K562 (cell line): ENCODE results near the gene SCT. TPM values are rescaled to one million over a fixed set of nuclear protein-coding genes. Genes with fewer than 3 reads are reported as not detected.

Experiments used
- ARID1B ChIP-seq: fragments of 450-650 bp; IDR thresholded peaks from 2 replicates; pipeline ENCODE4 v1.6.1; 2016; ENCODE audit warnings: antibody characterized with exemption, mild to moderate bottlenecking, inconsistent platforms
- ATF3 ChIP-seq, 2 experiments: fragments of 450-650 bp in 1 of 2; sonication (generic) in 1 of 2; formaldehyde crosslinking in 1 of 2; IDR thresholded peaks in 1 of 2; conservative IDR thresholded peaks in 1 of 2; 2 replicates each; pipeline versions ENCODE4 v1.6.1 to v1.8.1; 2016 to 2023; ENCODE audit warnings: mild to moderate bottlenecking in 2 of 2, moderate library complexity in 2 of 2, inconsistent platforms in 1 of 2, missing genetic modification reagents in 1 of 2
- BDP1 ChIP-seq: IDR thresholded peaks from 3 replicates; pipeline ENCODE4 v1.6.1; 2011; ENCODE audit not compliant: insufficient read length, insufficient read depth
- CREM ChIP-seq: IDR thresholded peaks from 2 replicates; pipeline ENCODE4 v1.6.1; 2014; ENCODE audit warnings: antibody characterized with exemption, low read depth
- DPF2 ChIP-seq: fragments of 450-650 bp; IDR thresholded peaks from 2 replicates; pipeline ENCODE4 v1.6.1; 2016
- ELK1 ChIP-seq: sonication (generic); formaldehyde crosslinking; IDR thresholded peaks from 2 replicates; pipeline ENCODE4 v1.8.1; 2022; ENCODE audit warnings: missing genetic modification reagents
- EP400 ChIP-seq: fragments of 450-650 bp; IDR thresholded peaks from 2 replicates; pipeline ENCODE4 v1.6.1; 2017; ENCODE audit warnings: antibody characterized with exemption, mild to moderate bottlenecking, moderate library complexity
- ETS1 ChIP-seq: conservative IDR thresholded peaks from 2 replicates; pipeline ENCODE4 v1.6.1; 2011; ENCODE audit warnings: low read depth, mild to moderate bottlenecking, low read length; ENCODE audit not compliant: control insufficient read depth
- HDGF ChIP-seq: fragments of 450-650 bp; IDR thresholded peaks from 2 replicates; pipeline ENCODE4 v1.6.1; 2016
- HINFP ChIP-seq: fragments of 450-650 bp; conservative IDR thresholded peaks from 2 replicates; pipeline ENCODE4 v1.6.1; 2016; ENCODE audit warnings: missing genetic modification characterization, low read depth, mild to moderate bottlenecking, control low read depth, missing compliant biosample characterization
- IFI16 ChIP-seq: fragments of 250-450 bp; sonication (Bioruptor Pico); IDR thresholded peaks from 2 replicates; pipeline ENCODE4 v2.1.2; 2022; ENCODE audit warnings: mild to moderate bottlenecking, inconsistent platforms
- L3MBTL2 ChIP-seq: fragments of 450-650 bp; IDR thresholded peaks from 2 replicates; pipeline ENCODE4 v1.6.1; 2016; ENCODE audit warnings: mild to moderate bottlenecking, moderate library complexity
- MEIS2 ChIP-seq: fragments of 450-650 bp; IDR thresholded peaks from 2 replicates; pipeline ENCODE4 v1.6.1; 2014; ENCODE audit warnings: mild to moderate bottlenecking; ENCODE audit not compliant: partially characterized antibody
- MTA3 ChIP-seq: fragments of 450-650 bp; formaldehyde crosslinking; IDR thresholded peaks from 2 replicates; pipeline ENCODE4 v1.6.1; 2017; ENCODE audit warnings: mild to moderate bottlenecking, borderline replicate concordance
- MYNN ChIP-seq, 2 experiments: sonication (generic); formaldehyde crosslinking in 1 of 2; IDR thresholded peaks; 2 replicates each; pipeline versions ENCODE4 v1.5.0 to v1.6.1; 2016 to 2020; ENCODE audit warnings: antibody characterized with exemption in 1 of 2, missing genetic modification reagents in 1 of 2
- NCOA1 ChIP-seq: fragments of 450-650 bp; IDR thresholded peaks from 2 replicates; pipeline ENCODE4 v1.6.1; 2016; ENCODE audit warnings: low read depth
- NEUROD1 ChIP-seq: fragments of 150-350 bp; IDR thresholded peaks from 2 replicates; pipeline ENCODE4 v1.6.1; 2014; ENCODE audit warnings: borderline replicate concordance, low read length, low read depth; ENCODE audit not compliant: partially characterized antibody
- TRIM28 ChIP-seq: fragments of 450-650 bp; IDR thresholded peaks from 2 replicates; pipeline ENCODE4 v1.6.1; 2017
- VEZF1 ChIP-seq: fragments of 200-800 bp; sonication (Bioruptor generic); IDR thresholded peaks from 2 replicates; pipeline ENCODE4 v1.6.1; 2017; ENCODE audit warnings: missing genetic modification characterization, missing compliant biosample characterization
- YY1 ChIP-seq, 3 experiments: IDR thresholded peaks; 2 replicates each; pipeline ENCODE4 v1.6.1; 2011; ENCODE audit warnings: low read length in 2 of 3, mild to moderate bottlenecking in 2 of 3, moderate library complexity in 2 of 3, borderline replicate concordance in 1 of 3, control low read depth in 1 of 3, low read depth in 1 of 3; ENCODE audit not compliant: insufficient read depth in 3 of 3, insufficient replicate concordance in 2 of 3, control insufficient read depth in 1 of 3, insufficient read length in 1 of 3; ENCODE audit errors: extremely low read depth in 1 of 3
- ZKSCAN1 ChIP-seq: fragments of 150-350 bp; IDR thresholded peaks from 2 replicates; pipeline ENCODE4 v1.6.1; 2016; ENCODE audit warnings: low read depth, low read length
- ZNF212 ChIP-seq: fragments of 450-650 bp; formaldehyde crosslinking; IDR thresholded peaks from 2 replicates; pipeline ENCODE4 v1.4.0; 2020; ENCODE audit warnings: mild to moderate bottlenecking
- polyA plus RNA-seq, 8 experiments: library from polyadenylated mRNA; depleted of rRNA in 4 of 8; stranded (reverse) in 5 of 8; unstranded in 3 of 8; fragments of >200 nt; fragmentation: Nextera tagmentation in 2 of 8; fragmentation: Illumina TruSeq in 1 of 8; extraction: Ambion mirVana in 2 of 8; extraction: Trizol in 1 of 8; gene quantifications; 2 replicates each; pipeline versions ENCODE4 v1.2.1 to v1.2.3, GENCODE V29; 2011 to 2014; ENCODE audit warnings: inconsistent platforms in 1 of 8, missing spikeins in 1 of 8
- total RNA-seq, 7 experiments: library from RNA; depleted of rRNA in 6 of 7; stranded (reverse); fragments of >200 nt in 6 of 7; fragmentation: Illumina TruSeq in 2 of 7; extraction: Trizol in 2 of 7; gene quantifications; 2 replicates each; pipeline versions ENCODE4 v1.2.1 to v1.2.3, GENCODE V29; 2011 to 2021; ENCODE audit warnings: low replicate concordance in 1 of 7

Gene SCT
- total and polyA plus RNA-seq, 9 of the 15 experiments (the other 6 are each of a cell fraction or from before 2014, with no cell fraction given) = not detected

GRCh38 chr11:665704-666281, 38.8 kb upstream of the SCT start (continued):
- TF ChIP-seq MYNN (IDR thresholded peaks at IDR 0.05) (no peak), MYNN (CRISPR knock-in tag; IDR thresholded peaks at IDR 0.05) (no peak), L3MBTL2 (peak; percentile 75), YY1 (IDR thresholded peaks at IDR 0.05; ENCODE audit: borderline replicate concordance in 1 of 3, control insufficient read depth in 1 of 3, extremely low read depth in 1 of 3, insufficient read depth in 3 of 3, insufficient read length in 1 of 3, insufficient replicate concordance in 2 of 3, low read depth in 1 of 3, low read length in 2 of 3) (peak in 1 of 3 experiments; percentile 60), HDGF (0 out of 2 replicates have a peak, but pooled peaks have one; percentile 38), CREM (peak; percentile 43; the same call in 1 of the 2 replicates), VEZF1 (peak; percentile 47; the same call in 1 of the 2 replicates), EP400 (peak; percentile 77), MTA3 (peak; percentile 52; the same call in 1 of the 2 replicates), ZKSCAN1 (peak; percentile 48; the same call in 1 of the 2 replicates), DPF2 (peak; percentile 73), IFI16 (CRISPR knock-in tag) (no peak), TRIM28 (0 out of 2 replicates have a peak, but pooled peaks have one; percentile 45), NEUROD1 (no peak), ATF3 (IDR thresholded peaks at IDR 0.05) (peak; percentile 67), ATF3 (CRISPR knock-in tag; conservative IDR thresholded peaks at IDR 0.05) (no peak), HINFP (tag) (0 out of 2 replicates have a peak, but pooled peaks have one; percentile 18), ZNF212 (CRISPR knock-in tag) (no peak), ETS1 (no peak), ARID1B (peak; percentile 70), MEIS2 (peak; percentile 14), BDP1 (no peak), NCOA1 (peak; percentile 69), ELK1 (CRISPR knock-in tag) (no peak)
